ENCODE measurements around the gene CD55. TPM values are rescaled to one million over a fixed set of nuclear protein-coding genes. Genes with fewer than 3 reads are reported as not detected.

CD55 gene
- total and polyA plus RNA-seq, 5 donors = 39.7 to 93.4 (median 63.2) TPM

- Histone ChIP-seq H3K9me3 (ENCODE audit: control insufficient read depth, low read length) (no peaks in the 10 kb centered on the region), H3K27ac (ENCODE audit: low read length) (no peak overlapping the region), H3K27me3 (ENCODE audit: control insufficient read depth, insufficient read depth) (no peaks in the 10 kb centered on the region), H3K4me3 (ENCODE audit: low read length) (no peak overlapping the region), H3K4me1 (ENCODE audit: control insufficient read depth, insufficient read depth, low read length) (no peaks in the 10 kb centered on the region)
- WGBS = 80% methylated on average over 6 of the region's 6 CpGs
- DNase-seq (no peak), ATAC-seq (peak; percentile 54 to 74)
- intact Hi-C loops (cut with DNase I) = loop anchor here in 3 of 4 donors (5.0 to 10.0 kb wide), 3 partner anchors 220 to 323 kb away; partner anchors contain the start of gene C4BPB (in 2 of the 3)
Observed at GRCh38 chr1:207404849-207405525, 83.5 kb downstream of the CD55 start.

GRCh38 chr1:207405814-207406213 lies 84.3 kb downstream of the CD55 start:
- Histone ChIP-seq H3K4me1 (ENCODE audit: control insufficient read depth, insufficient read depth, low read length) (no peaks in the 10 kb centered on the region), H3K27ac (ENCODE audit: low read length) (no peak overlapping the region), H3K27me3 (ENCODE audit: control insufficient read depth, insufficient read depth) (no peaks in the 10 kb centered on the region), H3K9me3 (ENCODE audit: control insufficient read depth, low read length) (no peaks in the 10 kb centered on the region), H3K4me3 (ENCODE audit: low read length) (no peak overlapping the region)
- DNase-seq = no peak
- no peak for ATAC-seq
- intact Hi-C loops (cut with DNase I) = loop anchor here in 3 of 4 donors (5.0 to 10.0 kb wide), 3 partner anchors 221 to 324 kb away; partner anchors contain the start of gene C4BPB (in 2 of the 3)

GRCh38 chr1:207407655-207408260 lies 86.3 kb downstream of the CD55 start:
- H3K9me3 ChIP-seq (ENCODE audit: control insufficient read depth, low read length) = no peaks in the 10 kb centered on the region
- H3K4me3 ChIP-seq (ENCODE audit: low read length) = no peak overlapping the region
- intact Hi-C loops (cut with DNase I) = loop anchor here in 3 of 4 donors (5.0 to 10.0 kb wide), 3 partner anchors 223 to 325 kb away; partner anchors contain the start of gene C4BPB (in 2 of the 3)
- DNase-seq (no peak), ATAC-seq (peak in 1 of 2 donors; percentile 29)
- no peaks in the 10 kb centered on the region for H3K4me1 ChIP-seq (ENCODE audit: control insufficient read depth, insufficient read depth, low read length)
- H3K27ac ChIP-seq (ENCODE audit: low read length) = no peak overlapping the region
- WGBS = 19% methylated on average over 1 of the region's 1 CpG
- H3K27me3 ChIP-seq (ENCODE audit: control insufficient read depth, insufficient read depth) = no peaks in the 10 kb centered on the region

Other genes with a start within 250 kb of the CD55 start
- under 1 TPM in 1 of 4 donors, not detected in 3; 0.43 TPM for gene C4BPB, start 232.8 kb upstream of the CD55 start, total RNA-seq
- gene C4BPB, start 232.8 kb upstream of the CD55 start, polyA plus RNA-seq = 0.05 TPM
- gene C4BPA, start 217.4 kb upstream of the CD55 start, total RNA-seq = under 1 TPM in 1 of 4 donors, not detected in 3; 0.14 TPM
- gene C4BPA, start 217.4 kb upstream of the CD55 start, polyA plus RNA-seq = not detected
- not detected for gene CR2, start 132.7 kb downstream of the CD55 start, total RNA-seq
- gene CR2, start 132.7 kb downstream of the CD55 start, polyA plus RNA-seq = not detected
- gene CR1, start 174.5 kb downstream of the CD55 start, total RNA-seq = 1 to 10 TPM; 2.5 to 4.2 (median 3.2) TPM
- 0.16 TPM for gene CR1, start 174.5 kb downstream of the CD55 start, polyA plus RNA-seq